WTC11 (cell line): ENCODE data around the gene NHSL2. TPM values are rescaled to one million over a fixed set of nuclear protein-coding genes. Genes with fewer than 3 reads are reported as not detected.
"Not testable (repeated sequence)": the region's sequence is repeated elsewhere in the genome, so short reads cannot be mapped to it uniquely, and the experiment has no call there.

Experiments used
- ATAC-seq: fragments of 200-7000 bp; cut with Tn5 transposase; 2 replicates; pipeline ENCODE4 v1.10.0; 2021; ENCODE audit warnings: mild to moderate bottlenecking, moderate library complexity
- CTCF ChIA-PET: fragments of 300-600 bp; sonication (Branson Sonifier 250); formaldehyde crosslinking; loops from one replicate; lab custom pipeline; 2021; ENCODE audit warnings: antibody characterized with exemption; lab: Charles Lee
- POLR2A ChIA-PET: fragments of 350-600 bp; sonication (Branson Sonifier 250); formaldehyde crosslinking; loops from one replicate; lab custom pipeline; 2021; ENCODE audit warnings: antibody characterized with exemption; lab: Charles Lee
- DNase-seq: peaks from one replicate; pipeline ENCODE4 v3.0.0; 2021; ENCODE audit warnings: low spot score
- H3K27ac Mint-ChIP-seq: 2 replicates; pipeline ENCODE4 v1.8.0; 2021; ENCODE audit warnings: mixed read lengths
- H3K27me3 Mint-ChIP-seq: 2 replicates; pipeline ENCODE4 v1.8.0; 2021; ENCODE audit warnings: low read depth, mild to moderate bottlenecking, moderate library complexity, mixed read lengths
- H3K36me3 Mint-ChIP-seq: 2 replicates; pipeline ENCODE4 v1.8.0; 2021; ENCODE audit warnings: mixed read lengths
- H3K4me1 Mint-ChIP-seq: 2 replicates; pipeline ENCODE4 v1.8.0; 2022; ENCODE audit warnings: mixed read lengths
- H3K4me3 Mint-ChIP-seq: 2 replicates; pipeline ENCODE4 v1.8.0; 2021; ENCODE audit warnings: mild to moderate bottlenecking, moderate library complexity, mixed read lengths
- H3K9me3 Mint-ChIP-seq: 2 replicates; pipeline ENCODE4 v1.8.0; 2021; ENCODE audit warnings: mixed read lengths
- CREB1 ChIP-seq: sonication (generic); formaldehyde crosslinking; IDR thresholded peaks from 2 replicates; pipeline ENCODE4 v1.8.0; 2023; ENCODE audit warnings: mild to moderate bottlenecking, missing genetic modification reagents
- E2F4 ChIP-seq: sonication (generic); formaldehyde crosslinking; IDR thresholded peaks from 2 replicates; pipeline ENCODE4 v1.8.1; 2022; ENCODE audit warnings: low read depth, mild to moderate bottlenecking, moderate library complexity, missing genetic modification reagents, borderline replicate concordance
- ELF4 ChIP-seq: sonication (generic); formaldehyde crosslinking; IDR thresholded peaks from 2 replicates; pipeline ENCODE4 v1.8.1; 2022; ENCODE audit warnings: low read depth, mild to moderate bottlenecking, moderate library complexity, missing genetic modification reagents
- EMX1 ChIP-seq: fragments of 250-450 bp; sonication (Bioruptor Pico); IDR thresholded peaks from 2 replicates; pipeline ENCODE4 v1.8.0; 2021; ENCODE audit warnings: mild to moderate bottlenecking
- GRHL2 ChIP-seq: fragments of 250-450 bp; sonication (Bioruptor Pico); IDR thresholded peaks from 2 replicates; pipeline ENCODE4 v1.8.0; 2022; ENCODE audit warnings: mild to moderate bottlenecking, moderate library complexity; ENCODE audit not compliant: insufficient replicate concordance, severe bottlenecking
- HMGA2 ChIP-seq: fragments of 250-450 bp; sonication (Bioruptor Pico); IDR thresholded peaks from 2 replicates; pipeline ENCODE4 v1.4.0; 2021; ENCODE audit warnings: mild to moderate bottlenecking, moderate library complexity
- JAZF1 ChIP-seq: fragments of 250-450 bp; sonication (Bioruptor Pico); IDR thresholded peaks from 2 replicates; pipeline ENCODE4 v1.9.0; 2021; ENCODE audit warnings: moderate library complexity, mild to moderate bottlenecking, inconsistent platforms
- MAX ChIP-seq: sonication (generic); formaldehyde crosslinking; IDR thresholded peaks from 2 replicates; pipeline ENCODE4 v1.8.0; 2022; ENCODE audit warnings: mild to moderate bottlenecking, missing genetic modification reagents
- NFATC4 ChIP-seq: fragments of 250-450 bp; sonication (Bioruptor Pico); IDR thresholded peaks from 2 replicates; pipeline ENCODE4 v1.9.0; 2021; ENCODE audit warnings: mild to moderate bottlenecking
- NFE2L1 ChIP-seq: sonication (generic); formaldehyde crosslinking; IDR thresholded peaks from 2 replicates; pipeline ENCODE4 v1.8.1; 2023; ENCODE audit warnings: missing genetic modification reagents
- PRRX2 ChIP-seq: fragments of 250-450 bp; sonication (Bioruptor Pico); IDR thresholded peaks from 2 replicates; pipeline ENCODE4 v1.8.0; 2021; ENCODE audit warnings: mild to moderate bottlenecking
- SMAD3 ChIP-seq: sonication (generic); formaldehyde crosslinking; IDR thresholded peaks from 2 replicates; pipeline ENCODE4 v1.8.0; 2022; ENCODE audit warnings: missing genetic modification reagents, mild to moderate bottlenecking, borderline replicate concordance
- TCF7 ChIP-seq: sonication (generic); formaldehyde crosslinking; IDR thresholded peaks from 2 replicates; pipeline ENCODE4 v1.8.0; 2022; ENCODE audit warnings: mild to moderate bottlenecking, low read depth, missing genetic modification reagents, moderate library complexity
- TP53 ChIP-seq: sonication (generic); formaldehyde crosslinking; IDR thresholded peaks from 2 replicates; pipeline ENCODE4 v1.8.1; 2023; ENCODE audit warnings: mild to moderate bottlenecking, missing genetic modification reagents
- ZNF121 ChIP-seq: sonication (generic); formaldehyde crosslinking; IDR thresholded peaks from 2 replicates; pipeline ENCODE4 v1.8.0; 2023; ENCODE audit warnings: missing genetic modification reagents
- ZNF219 ChIP-seq: sonication (generic); formaldehyde crosslinking; IDR thresholded peaks from 2 replicates; pipeline ENCODE4 v1.8.0; 2023; ENCODE audit warnings: missing genetic modification reagents, mild to moderate bottlenecking, borderline replicate concordance
- ZNF317 ChIP-seq: sonication (generic); formaldehyde crosslinking; IDR thresholded peaks from 2 replicates; pipeline ENCODE4 v1.8.1; 2023; ENCODE audit warnings: low read depth, mild to moderate bottlenecking, moderate library complexity, missing genetic modification reagents, borderline replicate concordance
- ZNF416 ChIP-seq: fragments of 250-450 bp; sonication (Bioruptor Pico); IDR thresholded peaks from 2 replicates; pipeline ENCODE4 v1.9.0; 2021; ENCODE audit warnings: mild to moderate bottlenecking, inconsistent platforms
- total RNA-seq: library from RNA; stranded (reverse); gene quantifications from 3 replicates; pipeline ENCODE4 v1.2.3, GENCODE V29; 2021
- TF ChIP-seq, protein P1 (sequence below): sonication (generic); formaldehyde crosslinking; IDR thresholded peaks from 2 replicates; pipeline ENCODE4 v1.8.1; 2023; ENCODE audit warnings: mild to moderate bottlenecking, missing genetic modification reagents, moderate library complexity
- TF ChIP-seq, protein P2 (sequence below): sonication (generic); formaldehyde crosslinking; IDR thresholded peaks from 2 replicates; pipeline ENCODE4 v1.8.0; 2023; ENCODE audit warnings: mild to moderate bottlenecking, missing genetic modification reagents
- TF ChIP-seq, protein P3 (sequence below): fragments of 250-450 bp; sonication (Bioruptor Pico); IDR thresholded peaks from 2 replicates; pipeline ENCODE4 v1.9.0; 2021; ENCODE audit warnings: mild to moderate bottlenecking

The NHSL2 gene
- total RNA-seq, 1 experiment from 2014 or later = 7.9 TPM

- Mint-ChIP-seq H3K36me3 (peaks cover 2% of the 10 kb centered on the region; the same call in 1 of the 2 replicates), H3K27ac (no peak overlapping the region), H3K9me3 (peaks cover 5% of the 10 kb centered on the region), H3K27me3 (peaks cover 3% of the 10 kb centered on the region; the same call in 1 of the 2 replicates), H3K4me1 (no peaks in the 10 kb centered on the region), H3K4me3 (no peak overlapping the region)
- ATAC-seq (no peak), DNase-seq (no peak)
- ChIA-PET POLR2A (no interaction called here), CTCF (interaction anchor here (2.0 kb wide), 1 partner anchor 38 kb away, joined by 8 read pairs; the partner anchor contains the start of gene NHSL2)
- TF ChIP-seq MAX = no peak
- TF ChIP-seq, protein P1, sequence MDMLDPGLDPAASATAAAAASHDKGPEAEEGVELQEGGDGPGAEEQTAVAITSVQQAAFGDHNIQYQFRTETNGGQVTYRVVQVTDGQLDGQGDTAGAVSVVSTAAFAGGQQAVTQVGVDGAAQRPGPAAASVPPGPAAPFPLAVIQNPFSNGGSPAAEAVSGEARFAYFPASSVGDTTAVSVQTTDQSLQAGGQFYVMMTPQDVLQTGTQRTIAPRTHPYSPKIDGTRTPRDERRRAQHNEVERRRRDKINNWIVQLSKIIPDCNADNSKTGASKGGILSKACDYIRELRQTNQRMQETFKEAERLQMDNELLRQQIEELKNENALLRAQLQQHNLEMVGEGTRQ (CRISPR knock-in tag) = no peak
- TF ChIP-seq SMAD3 (CRISPR knock-in tag) = no peak
- no peak for TF ChIP-seq CREB1 (CRISPR knock-in tag)
- TF ChIP-seq TP53 (CRISPR knock-in tag) = no peak
- no peak for TF ChIP-seq ZNF121 (CRISPR knock-in tag)
- TF ChIP-seq ZNF317 (CRISPR knock-in tag) = no peak
- TF ChIP-seq ZNF416 (CRISPR knock-in tag) = no peak
- no peak for TF ChIP-seq TCF7 (CRISPR knock-in tag)
- no peak for TF ChIP-seq ELF4
Observed at GRCh38 chrX:71872542-71873458, 37.8 kb upstream of the NHSL2 start.

DNA sequence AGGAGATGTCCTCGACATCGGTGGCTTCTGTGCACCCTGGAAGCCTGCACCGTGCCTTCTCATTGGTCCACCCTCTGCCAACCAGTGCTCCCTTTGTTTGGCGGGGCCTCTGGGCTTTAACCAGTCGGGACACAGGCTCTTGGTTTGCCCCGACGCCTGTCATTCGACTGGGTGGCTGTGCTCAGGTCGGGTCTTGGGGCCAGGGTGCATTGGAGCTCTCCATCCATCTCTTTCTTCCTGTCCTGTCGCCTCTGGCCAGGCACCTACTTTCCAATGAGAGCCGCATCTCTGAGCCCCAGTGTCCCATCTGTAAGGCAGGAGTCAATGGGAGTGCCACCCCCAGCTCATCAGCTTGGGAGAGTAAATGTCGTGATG is 37.2 kb upstream of the NHSL2 start:
- DNase-seq = no peak
- peaks cover 3% of the 10 kb centered on the region; the same call in 1 of the 2 replicates for H3K27me3 Mint-ChIP-seq
- peaks cover 6% of the 10 kb centered on the region; the same call in 1 of the 2 replicates for H3K36me3 Mint-ChIP-seq
- no peak for ATAC-seq
- POLR2A ChIA-PET = no interaction called here
- H3K9me3 Mint-ChIP-seq = peaks cover 10% of the 10 kb centered on the region
- no peak for TF ChIP-seq MAX
- no peak for TF ChIP-seq PRRX2 (CRISPR knock-in tag)
- no peak for TF ChIP-seq HMGA2 (CRISPR knock-in tag)
- TF ChIP-seq JAZF1 = no peak
- TF ChIP-seq, protein P2, sequence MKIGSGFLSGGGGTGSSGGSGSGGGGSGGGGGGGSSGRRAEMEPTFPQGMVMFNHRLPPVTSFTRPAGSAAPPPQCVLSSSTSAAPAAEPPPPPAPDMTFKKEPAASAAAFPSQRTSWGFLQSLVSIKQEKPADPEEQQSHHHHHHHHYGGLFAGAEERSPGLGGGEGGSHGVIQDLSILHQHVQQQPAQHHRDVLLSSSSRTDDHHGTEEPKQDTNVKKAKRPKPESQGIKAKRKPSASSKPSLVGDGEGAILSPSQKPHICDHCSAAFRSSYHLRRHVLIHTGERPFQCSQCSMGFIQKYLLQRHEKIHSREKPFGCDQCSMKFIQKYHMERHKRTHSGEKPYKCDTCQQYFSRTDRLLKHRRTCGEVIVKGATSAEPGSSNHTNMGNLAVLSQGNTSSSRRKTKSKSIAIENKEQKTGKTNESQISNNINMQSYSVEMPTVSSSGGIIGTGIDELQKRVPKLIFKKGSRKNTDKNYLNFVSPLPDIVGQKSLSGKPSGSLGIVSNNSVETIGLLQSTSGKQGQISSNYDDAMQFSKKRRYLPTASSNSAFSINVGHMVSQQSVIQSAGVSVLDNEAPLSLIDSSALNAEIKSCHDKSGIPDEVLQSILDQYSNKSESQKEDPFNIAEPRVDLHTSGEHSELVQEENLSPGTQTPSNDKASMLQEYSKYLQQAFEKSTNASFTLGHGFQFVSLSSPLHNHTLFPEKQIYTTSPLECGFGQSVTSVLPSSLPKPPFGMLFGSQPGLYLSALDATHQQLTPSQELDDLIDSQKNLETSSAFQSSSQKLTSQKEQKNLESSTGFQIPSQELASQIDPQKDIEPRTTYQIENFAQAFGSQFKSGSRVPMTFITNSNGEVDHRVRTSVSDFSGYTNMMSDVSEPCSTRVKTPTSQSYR = no peak
- no peak for TF ChIP-seq EMX1 (CRISPR knock-in tag)
- H3K4me1 Mint-ChIP-seq = no peaks in the 10 kb centered on the region
- H3K27ac Mint-ChIP-seq = no peak overlapping the region
- no peak overlapping the region for H3K4me3 Mint-ChIP-seq
- CTCF ChIA-PET = no interaction called here

DNA sequence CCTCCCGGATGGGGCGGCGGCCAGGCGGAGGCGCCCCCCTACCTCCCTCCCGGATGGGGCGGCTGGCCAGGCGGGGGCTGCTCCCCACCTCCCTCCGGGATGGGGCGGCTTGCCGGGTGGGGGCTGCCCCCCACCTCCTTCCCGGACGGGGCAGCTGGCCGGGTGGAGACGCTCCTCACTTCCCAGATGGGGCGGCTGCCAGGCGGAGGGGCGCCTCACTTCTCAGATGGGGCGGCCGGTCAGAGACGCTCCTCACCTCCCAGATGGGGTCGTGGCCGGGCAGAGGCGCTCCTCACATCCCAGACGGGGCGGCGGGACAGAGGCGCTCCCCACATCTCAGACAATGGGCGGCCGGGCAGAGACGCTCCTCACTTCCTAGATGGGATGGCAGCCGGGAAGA is 33.8 kb upstream of the NHSL2 start:
- DNase-seq, H3K4me3 Mint-ChIP-seq, CTCF ChIA-PET, H3K4me1 Mint-ChIP-seq, POLR2A ChIA-PET, H3K36me3 Mint-ChIP-seq, H3K27me3 Mint-ChIP-seq, H3K27ac Mint-ChIP-seq, ATAC-seq: not testable (repeated sequence)
- peaks cover 17% of the 10 kb centered on the region for H3K9me3 Mint-ChIP-seq

DNA sequence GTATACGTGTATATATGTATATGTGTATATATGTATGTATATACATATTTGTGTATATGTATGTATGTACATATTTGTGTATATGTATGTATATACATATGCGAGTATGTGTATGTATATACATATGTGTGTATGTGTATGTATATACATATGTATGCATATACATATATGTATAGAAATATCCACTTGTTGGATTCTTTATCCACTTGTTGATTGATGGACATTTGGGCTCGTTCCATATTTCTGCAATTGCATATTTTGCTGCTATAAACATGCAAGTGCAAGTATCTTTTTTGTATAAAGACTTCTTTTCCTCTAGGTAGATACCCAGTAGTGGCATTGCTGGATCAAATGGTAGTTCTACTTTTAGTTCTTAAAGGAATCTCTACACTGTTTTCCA is 25.5 kb upstream of the NHSL2 start:
- H3K36me3 Mint-ChIP-seq = no peaks in the 10 kb centered on the region
- peaks cover 5% of the 10 kb centered on the region; the same call in 1 of the 2 replicates for H3K27me3 Mint-ChIP-seq
- H3K9me3 Mint-ChIP-seq = peaks cover 5% of the 10 kb centered on the region
- ChIA-PET POLR2A (no interaction called here), CTCF (no interaction called here)
- no peak overlapping the region for H3K27ac Mint-ChIP-seq
- ATAC-seq (no peak), DNase-seq (no peak)
- no peak overlapping the region for H3K4me3 Mint-ChIP-seq
- H3K4me1 Mint-ChIP-seq = no peaks in the 10 kb centered on the region
- TF ChIP-seq ZNF219 (CRISPR knock-in tag) (no peak), NFATC4 (CRISPR knock-in tag) (no peak), NFE2L1 (CRISPR knock-in tag) (no peak), ZNF416 (CRISPR knock-in tag) (no peak), GRHL2 (CRISPR knock-in tag) (no peak), E2F4 (CRISPR knock-in tag) (no peak)
- TF ChIP-seq, protein P3, sequence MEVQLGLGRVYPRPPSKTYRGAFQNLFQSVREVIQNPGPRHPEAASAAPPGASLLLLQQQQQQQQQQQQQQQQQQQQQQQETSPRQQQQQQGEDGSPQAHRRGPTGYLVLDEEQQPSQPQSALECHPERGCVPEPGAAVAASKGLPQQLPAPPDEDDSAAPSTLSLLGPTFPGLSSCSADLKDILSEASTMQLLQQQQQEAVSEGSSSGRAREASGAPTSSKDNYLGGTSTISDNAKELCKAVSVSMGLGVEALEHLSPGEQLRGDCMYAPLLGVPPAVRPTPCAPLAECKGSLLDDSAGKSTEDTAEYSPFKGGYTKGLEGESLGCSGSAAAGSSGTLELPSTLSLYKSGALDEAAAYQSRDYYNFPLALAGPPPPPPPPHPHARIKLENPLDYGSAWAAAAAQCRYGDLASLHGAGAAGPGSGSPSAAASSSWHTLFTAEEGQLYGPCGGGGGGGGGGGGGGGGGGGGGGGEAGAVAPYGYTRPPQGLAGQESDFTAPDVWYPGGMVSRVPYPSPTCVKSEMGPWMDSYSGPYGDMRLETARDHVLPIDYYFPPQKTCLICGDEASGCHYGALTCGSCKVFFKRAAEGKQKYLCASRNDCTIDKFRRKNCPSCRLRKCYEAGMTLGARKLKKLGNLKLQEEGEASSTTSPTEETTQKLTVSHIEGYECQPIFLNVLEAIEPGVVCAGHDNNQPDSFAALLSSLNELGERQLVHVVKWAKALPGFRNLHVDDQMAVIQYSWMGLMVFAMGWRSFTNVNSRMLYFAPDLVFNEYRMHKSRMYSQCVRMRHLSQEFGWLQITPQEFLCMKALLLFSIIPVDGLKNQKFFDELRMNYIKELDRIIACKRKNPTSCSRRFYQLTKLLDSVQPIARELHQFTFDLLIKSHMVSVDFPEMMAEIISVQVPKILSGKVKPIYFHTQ (CRISPR knock-in tag) = no peak
